Activated T-helper 1 cell treated with anti-CD3 and anti-CD28 coated beads, Interleukin-2, amount 50 U/mL, for 16 hours (primary cell): ENCODE measurements around the gene MAGI3.
"Not testable (repeated sequence)": the region's sequence is repeated elsewhere in the genome, so short reads cannot be mapped to it uniquely, and the experiment has no call there.

Source experiments
- DNase-seq, 2 donors: peaks; one replicate each; pipeline ENCODE4 v3.0.0-alpha.2; 2020; ENCODE audit warnings: low read depth in 1 of 2, low spot score in 1 of 2

Gene MAGI3

GRCh38 chr1:113575744-113576260 lies 185.5 kb downstream of the MAGI3 start:
- not testable (repeated sequence) for DNase-seq

GRCh38 chr1:113576271-113576670 lies 186.0 kb downstream of the MAGI3 start:
- no peak for DNase-seq

GRCh38 chr1:113579256-113580018 lies 189.1 kb downstream of the MAGI3 start:
- DNase-seq: no peak

GRCh38 chr1:113581323-113581722 lies 191.0 kb downstream of the MAGI3 start:
- DNase-seq: no peak

- DNase-seq: no peak
These were observed 191.8 kb downstream of the MAGI3 start for GRCh38 chr1:113582084-113582483.

- DNase-seq: no peak
These were observed 197.2 kb downstream of the MAGI3 start for GRCh38 chr1:113587475-113587874.

- DNase-seq: no peak
These were observed 201.9 kb downstream of the MAGI3 start for GRCh38 chr1:113592230-113592629.

GRCh38 chr1:113593550-113594297 lies 203.4 kb downstream of the MAGI3 start:
- DNase-seq: no peak

GRCh38 chr1:113604466-113604865 lies 214.2 kb downstream of the MAGI3 start:
- not testable (repeated sequence) for DNase-seq

GRCh38 chr1:113605146-113605545 lies 214.8 kb downstream of the MAGI3 start:
- DNase-seq: no peak

GRCh38 chr1:113608399-113608798 lies 218.1 kb downstream of the MAGI3 start:
- DNase-seq: no peak

- no peak for DNase-seq
These were observed 220.1 kb downstream of the MAGI3 start for GRCh38 chr1:113610372-113610771.

GRCh38 chr1:113615425-113615824 lies 225.1 kb downstream of the MAGI3 start:
- DNase-seq: no peak

- no peak for DNase-seq
These were observed 225.8 kb downstream of the MAGI3 start for GRCh38 chr1:113616156-113616555.

- no peak for DNase-seq
These were observed 227.3 kb downstream of the MAGI3 start for GRCh38 chr1:113617438-113618141.

- DNase-seq: no peak
These were observed 238.7 kb downstream of the MAGI3 start for GRCh38 chr1:113628997-113629396.

- no peak for DNase-seq
These were observed 240.3 kb downstream of the MAGI3 start for GRCh38 chr1:113630340-113631327.

GRCh38 chr1:113641396-113641795 lies 251.1 kb downstream of the MAGI3 start:
- DNase-seq: no peak

GRCh38 chr1:113647164-113647563 lies 256.8 kb downstream of the MAGI3 start:
- no peak for DNase-seq

GRCh38 chr1:113648478-113648877 lies 258.2 kb downstream of the MAGI3 start:
- DNase-seq: no peak
